GM21360 (cell line): ENCODE data around the gene DPF3.
"Not testable (repeated sequence)": the region's sequence is repeated elsewhere in the genome, so short reads cannot be mapped to it uniquely, and the experiment has no call there.

Experiments used
- ATAC-seq: cut with Tn5 transposase; IDR thresholded peaks from one replicate; pipeline ENCODE4 v1.9.1; 2021; ENCODE audit warnings: mild to moderate bottlenecking, moderate library complexity; ENCODE audit not compliant: unreplicated experiment

DPF3 gene

DNA sequence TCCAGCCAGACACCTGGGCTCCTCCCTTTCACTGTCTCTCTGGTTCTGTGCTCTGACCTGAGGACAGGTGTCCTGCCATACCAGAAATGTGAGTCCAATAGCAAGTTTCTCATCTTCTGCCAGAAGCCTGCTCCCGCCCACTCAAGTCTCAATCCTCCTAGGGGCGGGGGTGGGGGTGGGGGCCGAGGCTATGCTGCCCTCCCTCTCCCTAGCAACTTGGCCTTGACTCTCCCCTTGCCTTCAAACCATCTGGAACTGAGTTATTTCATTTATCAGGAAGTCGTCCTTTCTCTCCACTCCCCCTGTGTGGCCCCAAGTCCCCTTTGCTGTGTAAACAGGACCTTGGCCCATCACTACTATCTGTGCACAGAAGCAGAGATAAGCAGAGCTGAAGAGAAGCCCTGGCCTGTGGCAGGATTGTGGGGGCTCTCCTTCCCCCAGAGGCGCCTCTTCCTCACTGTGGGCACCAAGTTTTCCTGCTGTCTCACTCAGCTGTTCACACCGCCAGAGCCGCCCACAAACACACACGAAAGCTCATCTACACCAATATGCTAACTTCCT, 117.1 kb downstream of the DPF3 start:
- no peak for ATAC-seq

DNA sequence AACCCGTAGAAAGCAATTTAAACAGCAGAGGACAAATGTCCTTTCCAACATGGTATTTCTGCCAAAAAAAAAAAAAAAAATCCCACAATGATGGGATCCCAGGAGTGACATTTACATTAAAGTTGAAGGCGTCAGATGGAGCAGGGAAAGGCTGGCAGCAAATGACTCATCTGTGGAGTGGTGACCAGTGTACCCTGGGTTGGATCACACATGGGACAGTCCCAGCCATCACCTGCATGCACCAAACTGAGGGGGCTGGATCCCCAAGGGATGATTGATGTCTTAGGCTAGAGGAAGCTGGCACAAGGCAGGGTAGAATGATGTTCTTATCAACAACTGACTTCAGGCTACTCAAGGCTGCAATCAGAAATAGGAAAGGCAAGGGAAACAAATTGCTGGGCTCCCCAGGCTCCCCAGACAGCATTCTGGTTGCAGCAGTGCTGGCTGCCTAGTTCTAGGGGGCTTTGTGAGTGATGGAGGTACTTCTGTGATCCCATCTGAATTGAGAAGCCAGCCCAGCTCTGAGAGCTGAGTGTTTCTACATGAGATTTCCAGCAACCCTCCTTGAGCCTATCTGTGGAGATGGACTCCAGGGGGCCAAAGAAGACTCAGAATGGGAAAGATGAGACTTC, 117.9 kb downstream of the DPF3 start:
- no peak for ATAC-seq

DNA sequence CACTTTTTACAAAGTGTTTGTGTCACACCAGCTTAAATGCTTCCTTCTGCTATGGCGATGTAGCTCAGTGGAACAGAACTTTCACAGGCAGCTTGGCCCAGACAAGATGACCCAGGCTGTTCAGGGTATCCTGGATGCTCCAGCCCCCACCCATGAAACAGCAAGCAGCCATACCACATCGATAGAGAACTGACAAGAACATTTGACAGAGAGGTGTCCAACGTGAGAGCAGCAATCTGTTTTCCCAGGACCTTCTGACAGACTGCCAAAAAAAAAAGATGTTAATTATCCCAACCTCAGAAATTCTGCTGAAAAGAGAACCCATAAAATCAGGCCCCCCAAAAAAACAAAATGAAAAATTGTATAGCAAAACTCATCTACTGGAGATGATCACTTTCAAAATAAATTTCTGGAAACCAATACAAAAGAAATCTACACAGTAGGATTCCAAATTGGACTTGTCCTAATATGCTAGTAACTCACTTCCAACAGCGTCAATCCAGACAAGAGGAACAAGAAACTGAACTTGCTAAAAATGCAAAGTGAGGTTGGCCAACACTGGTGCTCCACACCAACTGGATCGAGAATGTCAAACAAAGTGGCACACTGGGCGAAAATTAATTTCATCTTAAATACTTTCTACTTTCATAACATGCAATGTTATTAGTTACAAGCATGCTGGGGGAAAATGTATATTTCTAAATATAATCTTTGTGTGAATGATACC, 118.8 kb downstream of the DPF3 start:
- no peak for ATAC-seq

DNA sequence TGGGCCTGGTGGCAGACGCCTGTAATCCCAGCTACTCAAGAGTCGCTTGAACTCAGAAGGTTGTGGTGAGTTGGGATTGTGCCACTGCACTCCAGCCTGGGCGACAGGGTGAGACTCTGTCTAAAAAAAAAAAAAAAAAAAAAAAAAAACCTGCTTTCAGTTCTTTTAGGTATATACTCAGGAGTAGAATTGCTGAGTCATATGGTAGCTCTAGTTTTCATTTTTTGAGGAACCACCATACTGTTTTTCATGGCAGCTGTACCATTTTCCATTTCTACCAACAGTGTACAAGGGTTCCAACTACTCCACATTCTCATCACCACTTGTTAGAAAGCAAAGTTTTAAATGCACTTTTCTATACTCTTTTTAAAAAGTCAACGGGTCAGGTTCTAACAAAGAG, 119.8 kb downstream of the DPF3 start:
- ATAC-seq = no peak

DNA sequence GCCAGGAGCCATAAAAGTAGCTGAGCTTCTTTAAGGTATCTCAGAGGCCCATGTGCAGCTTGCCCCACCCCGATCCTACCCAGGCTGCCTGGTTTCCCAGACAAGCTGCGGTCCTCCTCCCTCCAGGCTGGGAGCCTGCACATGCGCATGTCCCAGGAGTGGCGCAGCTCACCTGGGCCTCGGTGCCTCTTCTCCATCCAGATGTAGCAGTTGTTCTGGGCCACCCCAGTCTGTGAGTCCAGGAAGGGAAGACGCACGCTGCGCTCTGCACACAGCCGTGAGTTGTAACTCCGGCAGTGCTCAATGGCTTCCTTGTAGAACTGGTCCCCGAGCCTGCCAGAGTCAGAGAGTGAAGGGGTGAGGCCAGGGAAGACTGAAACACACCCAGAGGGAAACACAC, 122.3 kb downstream of the DPF3 start:
- no peak for ATAC-seq

DNA sequence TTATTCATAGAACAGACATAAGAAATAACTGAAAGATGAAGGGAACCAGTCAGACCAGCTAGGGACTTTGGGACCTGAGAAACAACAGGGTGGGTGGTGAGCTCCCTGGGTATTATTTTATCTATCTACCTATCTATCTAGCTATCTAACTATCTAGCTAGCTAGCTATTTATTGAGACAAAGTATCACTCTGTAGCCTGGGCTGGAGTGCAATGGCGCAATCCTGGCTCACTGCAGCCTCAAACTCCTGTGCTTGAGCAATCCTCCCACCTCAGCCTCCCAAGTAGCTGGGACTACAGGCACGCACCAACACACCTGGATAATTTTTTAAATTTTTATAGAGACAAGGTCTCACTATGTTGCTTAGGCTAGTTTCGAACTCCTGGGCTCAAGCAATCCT, 127.6 kb downstream of the DPF3 start:
- ATAC-seq = no peak

DNA sequence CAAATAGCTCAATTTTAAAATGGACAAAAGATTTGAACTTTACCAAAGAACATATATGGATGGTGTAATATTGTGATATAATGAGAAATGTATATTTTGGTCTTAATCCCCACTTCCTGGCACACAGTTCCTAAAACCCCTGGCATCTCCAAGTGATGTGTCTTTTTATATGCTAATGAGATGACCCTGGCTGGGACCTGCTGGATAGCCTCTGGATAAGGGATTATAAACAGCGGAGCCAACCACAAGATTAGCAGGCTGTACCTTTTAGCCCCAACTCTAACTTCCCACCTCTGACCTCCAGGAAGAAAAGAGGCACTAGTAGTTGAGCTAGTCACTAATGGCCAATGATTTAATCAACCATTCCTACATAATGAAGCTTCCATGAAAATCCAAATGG, 130.0 kb downstream of the DPF3 start:
- no peak for ATAC-seq

DNA sequence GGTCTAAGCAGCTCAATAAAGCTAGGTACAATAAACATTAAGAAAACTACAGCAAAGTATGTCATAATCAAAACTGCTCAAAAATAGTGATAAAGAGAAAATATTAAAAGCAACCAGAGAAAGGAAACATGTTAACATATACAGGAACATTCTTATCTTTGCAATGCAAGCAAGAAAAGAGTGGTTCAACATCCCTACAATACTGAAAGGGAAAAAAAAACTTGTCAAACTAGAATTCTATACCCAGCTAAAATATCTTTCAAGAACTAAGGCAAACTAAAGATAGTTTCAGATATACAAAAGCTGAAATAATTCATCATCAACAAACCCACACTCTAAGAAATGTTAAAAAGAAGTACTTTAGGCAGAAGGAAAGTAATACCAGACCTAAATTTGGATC, 134.2 kb downstream of the DPF3 start:
- ATAC-seq = no peak

DNA sequence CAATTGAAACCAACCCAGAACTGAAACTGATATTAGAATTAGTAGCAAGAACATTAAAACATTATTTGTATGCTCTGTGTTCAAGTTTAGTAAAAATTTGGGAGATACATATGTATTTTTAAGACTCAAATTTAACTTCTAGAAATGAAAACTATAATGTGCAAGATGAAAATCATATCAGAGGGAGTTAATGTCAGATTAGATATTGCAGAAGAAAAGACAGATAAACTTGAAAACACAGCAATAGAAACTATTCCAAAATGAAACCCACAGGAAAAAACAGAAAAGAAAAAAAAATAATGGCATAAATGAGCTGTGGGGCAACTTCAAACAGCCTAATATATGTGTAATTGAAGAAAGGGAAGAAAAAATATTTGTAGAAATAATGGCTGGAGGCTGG, 134.9 kb downstream of the DPF3 start:
- no peak for ATAC-seq

DNA sequence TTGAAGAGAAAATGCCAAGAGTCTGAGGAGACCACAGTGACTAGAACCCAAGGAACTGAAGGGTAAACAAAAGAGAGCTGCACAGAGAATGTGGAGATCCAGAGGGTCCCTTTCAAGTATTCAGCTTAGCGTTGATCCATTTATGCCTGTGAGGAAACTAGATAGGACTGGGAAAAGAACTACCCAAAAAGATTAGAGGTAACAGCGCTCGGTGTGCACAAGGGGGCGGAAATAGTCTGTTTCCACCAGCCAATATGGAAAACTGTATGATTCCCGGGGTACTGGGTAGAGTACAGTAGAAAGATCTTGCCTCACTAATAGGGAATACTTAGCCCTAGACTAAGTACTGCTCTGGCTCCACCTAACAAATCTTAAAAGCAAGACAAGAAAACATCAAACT, 135.5 kb downstream of the DPF3 start:
- ATAC-seq = no peak

DNA sequence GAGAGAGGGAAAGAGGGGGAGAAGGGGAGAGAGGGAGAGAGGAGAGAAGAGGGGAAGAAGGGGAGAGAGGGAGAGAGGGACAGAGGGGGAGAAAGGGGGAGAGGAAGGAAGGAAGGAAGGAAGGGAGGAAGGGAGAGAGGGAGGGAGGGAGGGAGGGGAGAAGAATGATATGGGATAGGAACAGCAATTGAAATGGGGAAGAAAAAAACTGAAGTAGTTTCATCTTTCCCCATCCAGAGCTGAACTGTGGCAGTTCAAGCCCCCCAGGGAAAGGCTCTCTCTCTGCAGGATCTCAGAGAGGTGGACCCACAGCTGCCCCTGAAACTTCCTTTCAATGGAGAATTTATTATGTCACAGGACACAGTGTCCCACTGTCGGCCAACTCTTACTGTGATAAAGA, 136.9 kb downstream of the DPF3 start:
- ATAC-seq = no peak

DNA sequence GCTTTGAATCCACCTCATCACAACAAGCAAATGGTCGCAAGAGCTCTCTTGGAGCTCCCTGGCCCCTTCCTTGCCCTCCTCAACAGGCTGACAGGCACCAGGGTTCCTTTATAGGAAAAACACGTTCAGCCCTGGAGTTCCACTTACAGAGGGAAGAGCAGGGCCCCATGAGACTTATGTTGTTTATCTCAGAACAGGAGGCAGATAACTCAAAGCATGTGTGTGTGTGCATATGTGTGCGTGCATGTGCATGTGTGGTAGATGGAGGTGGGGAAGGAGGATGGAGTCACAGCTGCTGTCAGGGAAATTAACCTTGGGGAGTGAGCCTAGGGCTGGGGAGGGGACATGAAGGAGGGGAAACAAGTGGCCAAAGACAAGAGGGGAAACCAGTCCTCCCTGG, 138.1 kb downstream of the DPF3 start:
- ATAC-seq = no peak

DNA sequence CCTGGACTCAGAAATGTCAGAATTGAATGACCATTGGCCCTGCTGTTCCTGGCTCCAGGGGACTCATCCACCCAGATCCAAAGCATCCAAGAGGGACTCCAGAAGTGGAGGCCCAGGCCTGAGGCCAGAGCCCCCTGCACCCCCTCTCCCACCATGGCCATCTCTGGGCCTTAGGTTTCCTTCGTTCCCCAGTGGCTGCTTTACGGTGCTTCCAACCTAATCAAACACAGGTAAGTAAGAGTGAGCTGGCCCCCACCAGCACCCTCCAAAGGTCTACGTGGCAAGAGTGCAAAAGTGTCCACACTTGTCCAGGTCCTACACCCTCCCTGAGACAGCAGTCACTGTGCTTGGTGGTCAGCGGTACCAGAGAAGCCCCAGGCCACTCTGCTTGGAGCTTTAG, 139.0 kb downstream of the DPF3 start:
- ATAC-seq = no peak

DNA sequence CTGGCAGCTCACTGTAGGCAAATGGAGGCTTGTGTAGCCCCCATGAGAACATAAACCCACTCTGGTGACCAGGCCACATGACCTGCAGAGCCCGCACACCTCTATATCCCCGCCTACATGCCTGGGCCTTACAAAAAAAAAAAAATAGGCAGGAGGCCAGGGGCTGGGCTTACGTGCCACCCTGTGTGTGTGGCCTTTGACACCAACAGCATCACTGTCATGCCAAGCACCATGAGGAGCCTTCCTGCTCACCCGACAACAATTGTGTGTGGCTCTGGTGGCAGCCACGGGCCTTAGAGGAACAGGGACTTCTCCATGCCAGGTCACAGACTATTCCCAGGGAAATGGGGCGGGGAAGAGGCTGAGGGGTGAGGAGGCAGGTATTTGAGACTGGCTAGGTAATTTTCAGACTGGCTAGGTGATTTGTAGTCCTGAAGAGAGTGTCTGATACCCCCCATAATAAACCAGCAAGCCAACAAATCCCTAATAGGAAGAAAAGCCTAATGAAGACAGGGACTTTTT, 140.0 kb downstream of the DPF3 start:
- no peak for ATAC-seq

DNA sequence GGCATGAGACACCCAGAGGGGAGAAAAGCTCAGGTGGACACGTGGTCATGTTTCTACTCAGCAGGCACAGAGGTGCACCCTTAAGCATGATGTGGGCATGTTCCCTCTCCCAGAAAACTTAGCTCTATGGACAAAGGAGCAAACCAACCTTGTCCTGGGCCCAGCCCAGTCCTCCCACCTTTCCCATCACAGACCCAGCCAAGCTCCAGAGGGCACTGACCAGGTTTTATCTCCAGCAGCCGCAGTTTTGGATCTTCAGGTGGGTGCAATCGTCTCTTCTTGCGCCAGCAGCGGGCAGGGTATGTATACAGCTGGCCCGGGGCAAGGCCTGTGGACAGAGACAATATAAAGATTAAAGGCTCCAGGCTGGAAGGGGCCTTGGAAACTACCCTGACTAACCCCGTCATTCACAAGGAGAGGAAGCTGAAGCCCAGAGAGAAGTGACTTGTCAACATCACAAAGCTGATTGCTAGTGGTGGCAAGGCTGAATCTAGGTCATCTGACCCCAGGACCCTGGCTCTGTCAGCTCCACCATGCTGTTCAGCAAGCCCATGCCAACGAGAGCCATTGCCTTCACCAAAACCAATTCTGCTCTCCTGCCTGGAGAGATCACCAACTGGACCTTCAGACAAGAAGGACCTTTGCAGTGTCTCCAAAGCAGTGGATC, 140.7 kb downstream of the DPF3 start:
- no peak for ATAC-seq

DNA sequence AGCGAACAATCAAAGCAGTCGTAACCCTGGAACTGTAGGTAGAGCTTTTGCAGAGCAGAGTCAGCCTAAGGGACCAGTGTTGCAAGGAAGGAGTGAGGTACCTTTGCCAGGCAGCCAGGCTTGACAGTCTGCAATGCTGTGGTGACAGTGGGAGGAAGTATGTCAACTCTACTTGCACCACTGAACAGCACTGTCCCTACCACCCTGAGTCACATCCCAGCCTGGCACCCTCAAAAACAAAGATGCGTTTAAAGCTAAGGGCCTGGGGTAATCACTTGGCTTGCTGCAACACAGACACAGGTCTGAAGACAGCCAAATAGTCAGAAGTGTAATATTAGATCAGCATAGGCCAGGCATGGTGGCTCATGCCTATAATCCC, 141.9 kb downstream of the DPF3 start:
- no peak for ATAC-seq

DNA sequence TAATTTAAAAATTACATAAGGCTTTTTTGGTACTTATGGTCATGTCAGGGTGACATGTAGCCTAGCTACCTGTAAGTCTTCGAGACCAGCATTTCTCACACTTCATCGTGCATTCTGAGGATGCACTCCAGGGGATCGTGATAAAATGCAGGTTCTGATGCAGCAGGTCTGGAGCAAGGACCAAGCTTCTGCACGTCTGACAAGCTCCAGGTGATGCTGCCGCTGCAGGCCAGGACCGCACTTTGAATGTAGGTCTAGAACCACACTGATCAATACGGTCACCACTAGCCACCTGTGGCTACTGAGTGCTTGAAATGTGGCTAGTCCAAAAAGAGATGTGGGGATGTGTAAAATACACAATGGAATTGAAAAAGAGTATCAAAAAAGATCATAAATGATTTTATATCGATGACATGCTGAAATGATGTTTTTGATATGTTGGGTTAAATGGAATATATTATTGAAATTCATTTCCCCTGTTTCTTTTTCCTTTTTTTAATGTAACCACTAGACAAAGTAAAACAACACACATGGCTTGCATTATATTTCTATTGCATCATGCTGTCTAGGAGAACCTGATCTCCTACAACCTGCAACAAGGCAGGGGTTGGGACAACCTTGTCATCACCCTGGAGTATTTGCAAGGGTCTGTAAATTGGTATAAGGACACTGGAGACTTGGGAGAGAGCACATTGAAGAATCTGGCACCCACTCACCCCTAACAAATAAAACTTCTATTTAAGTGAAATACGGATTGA, 142.4 kb downstream of the DPF3 start:
- no peak for ATAC-seq

DNA sequence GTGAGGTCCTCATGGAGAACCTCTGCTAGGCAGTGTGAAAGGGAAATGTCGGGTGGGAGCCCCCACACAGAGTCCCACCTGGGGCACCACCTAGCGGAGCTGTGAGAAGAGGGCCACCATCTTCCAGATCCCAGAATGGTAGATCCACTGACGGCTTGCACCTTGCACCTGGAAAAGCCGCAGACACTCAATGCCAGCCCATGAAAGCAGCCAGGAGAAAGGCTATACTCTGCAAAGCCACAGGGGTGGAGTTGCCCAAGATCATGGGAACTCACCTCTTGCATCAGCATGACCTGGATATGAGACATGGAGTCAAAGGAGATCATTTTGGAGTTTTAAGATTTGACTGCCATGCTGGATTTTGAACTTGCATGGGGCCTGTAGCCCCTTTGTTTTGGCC, 145.0 kb downstream of the DPF3 start:
- ATAC-seq = not testable (repeated sequence)

DNA sequence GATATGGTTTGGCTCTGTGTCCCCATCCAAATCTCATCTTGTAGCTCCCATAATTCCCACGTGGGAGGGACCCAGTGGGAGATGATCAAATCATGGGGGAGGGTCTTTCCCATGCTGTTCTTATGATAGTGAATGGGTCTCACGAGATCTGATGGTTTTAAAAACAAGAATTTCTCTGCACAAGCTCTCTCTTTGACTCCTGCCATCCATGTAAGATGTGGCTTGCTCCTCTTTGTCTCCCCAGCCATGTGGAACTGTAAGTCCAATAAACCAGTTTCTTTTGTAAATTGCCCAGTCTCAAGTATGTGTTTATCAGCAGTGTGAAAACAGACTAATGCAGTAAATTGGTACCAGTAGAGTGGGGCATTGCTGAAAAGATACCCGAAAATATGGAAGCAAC, 146.2 kb downstream of the DPF3 start:
- no peak for ATAC-seq

DNA sequence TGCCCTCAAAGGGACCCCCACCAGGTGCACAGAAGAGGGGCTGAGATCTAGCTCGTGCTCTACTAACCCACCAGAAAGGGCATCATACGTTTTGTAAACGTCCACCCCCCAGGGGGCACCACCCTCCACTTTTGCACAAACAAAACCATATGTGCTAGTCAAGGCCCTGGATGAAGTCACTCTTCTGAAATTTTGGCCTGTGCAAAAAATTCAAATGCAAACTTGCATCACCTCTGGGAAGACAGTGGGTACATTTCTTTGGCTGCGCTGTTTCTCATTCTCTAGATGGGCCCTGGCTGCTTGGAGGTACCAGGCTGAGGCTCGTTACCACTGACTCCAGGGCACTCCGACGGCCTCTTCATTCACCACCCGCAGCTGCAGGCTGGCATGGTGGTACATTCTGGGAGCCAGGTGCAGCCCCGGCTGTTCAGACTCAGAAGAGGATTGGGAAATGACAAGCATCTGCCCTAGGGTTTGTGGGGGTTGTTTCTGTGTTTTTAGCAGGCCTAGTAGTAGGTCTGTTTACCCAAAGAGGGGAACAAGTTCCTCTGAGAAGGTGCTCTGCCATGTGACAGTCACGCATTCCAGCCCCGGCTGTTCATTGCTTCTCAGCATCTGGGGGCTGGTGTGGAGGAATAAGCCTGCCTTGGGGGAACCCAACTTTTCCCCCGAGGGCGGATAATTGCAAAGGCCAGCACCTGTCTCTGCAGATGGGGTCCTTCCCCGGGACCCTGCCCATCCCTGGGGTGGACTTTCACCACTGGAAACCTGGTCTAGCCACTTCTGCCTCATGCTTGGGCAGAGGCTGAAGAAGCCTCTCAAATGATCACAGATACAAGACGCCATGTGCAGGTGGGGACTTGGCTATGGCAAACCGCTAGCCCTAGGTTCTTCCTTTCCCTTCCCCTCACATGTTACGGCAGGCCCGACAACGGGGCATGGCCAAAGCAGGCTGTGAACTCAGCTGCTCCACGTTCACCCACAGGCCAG, 147.6 kb downstream of the DPF3 start:
- no peak for ATAC-seq
